BE2C (cell line): ENCODE measurements around the gene KCNQ5. TPM values are rescaled to one million over a fixed set of nuclear protein-coding genes. Genes with fewer than 3 reads are reported as not detected.
"Not testable (repeated sequence)": the region's sequence is repeated elsewhere in the genome, so short reads cannot be mapped to it uniquely, and the experiment has no call there.

ENCODE experiments used
- DNase-seq: peaks from one replicate; pipeline ENCODE4 v3.0.0-alpha.2; 2020
- H3K27me3 ChIP-seq: fragments of 250-450 bp; sonication (Bioruptor Pico); 2 replicates; pipeline ENCODE4 v1.5.1; 2020; ENCODE audit warnings: mild to moderate bottlenecking
- H3K36me3 ChIP-seq: fragments of 250-450 bp; sonication (Bioruptor Pico); 2 replicates; pipeline ENCODE4 v1.5.1; 2020; ENCODE audit warnings: mild to moderate bottlenecking
- H3K4me1 ChIP-seq: fragments of 250-450 bp; sonication (Bioruptor Pico); 2 replicates; pipeline ENCODE4 v1.5.1; 2020
- H3K4me3 ChIP-seq: 2 replicates; pipeline ENCODE4 v1.5.1; 2011; ENCODE audit warnings: low read depth, low read length
- H3K9me3 ChIP-seq: fragments of 250-450 bp; sonication (Bioruptor Pico); 2 replicates; pipeline ENCODE4 v1.5.1; 2020
- CTCF ChIP-seq: IDR thresholded peaks from 2 replicates; pipeline ENCODE4 v1.5.1; 2012; ENCODE audit warnings: mild to moderate bottlenecking, low read depth, low read length
- polyA plus RNA-seq: library from polyadenylated mRNA; unstranded; fragments of >200 nt; gene quantifications from one replicate; pipeline ENCODE4 v1.2.1, GENCODE V29; 2012; ENCODE audit warnings: low read depth, missing spikeins; ENCODE audit not compliant: insufficient read length, insufficient read depth

KCNQ5 gene
- 6.1 TPM for polyA plus RNA-seq

GRCh38 chr6:72621291-72622093, at the start of gene KCNQ5:
KCNQ5 (plus strand) TSS chr6:72622064.
- Histone ChIP-seq H3K4me1 (no peaks in the 10 kb centered on the region), H3K9me3 (no peaks in the 10 kb centered on the region), H3K36me3 (no peaks in the 10 kb centered on the region), H3K4me3 (peak within 1 kb of the TSS; percentile 60), H3K27me3 (peaks cover 41% of the 10 kb centered on the region)
- no peak for TF ChIP-seq CTCF
- DNase-seq = peak; percentile 24

- Histone ChIP-seq H3K4me3 (no peak overlapping the region), H3K36me3 (no peaks in the 10 kb centered on the region), H3K9me3 (no peaks in the 10 kb centered on the region), H3K4me1 (no peaks in the 10 kb centered on the region), H3K27me3 (no peaks in the 10 kb centered on the region)
- DNase-seq = no peak
- TF ChIP-seq CTCF = no peak
These were observed 42.0 kb upstream of the KCNQ5 start for GRCh38 chr6:72579865-72580264.

- no peak overlapping the region for H3K4me3 ChIP-seq
- H3K36me3 ChIP-seq = no peaks in the 10 kb centered on the region
- no peaks in the 10 kb centered on the region for H3K4me1 ChIP-seq
- no peak for TF ChIP-seq CTCF
- no peak for DNase-seq
- no peaks in the 10 kb centered on the region for H3K9me3 ChIP-seq
- H3K27me3 ChIP-seq = no peaks in the 10 kb centered on the region
These were observed 41.5 kb upstream of the KCNQ5 start for GRCh38 chr6:72580281-72580940.

- H3K4me3 ChIP-seq, H3K27me3 ChIP-seq, DNase-seq, H3K4me1 ChIP-seq, H3K36me3 ChIP-seq, H3K9me3 ChIP-seq: not testable (repeated sequence)
These were observed 40.9 kb upstream of the KCNQ5 start for GRCh38 chr6:72580950-72581349.

- H3K9me3 ChIP-seq = no peaks in the 10 kb centered on the region
- no peaks in the 10 kb centered on the region for H3K36me3 ChIP-seq
- no peak for TF ChIP-seq CTCF
- no peaks in the 10 kb centered on the region for H3K27me3 ChIP-seq
- H3K4me1 ChIP-seq = no peaks in the 10 kb centered on the region
- no peak overlapping the region for H3K4me3 ChIP-seq
- DNase-seq = no peak
These were observed 33.7 kb upstream of the KCNQ5 start for GRCh38 chr6:72588155-72588554.

GRCh38 chr6:72589096-72589495, 32.8 kb upstream of the KCNQ5 start:
- Histone ChIP-seq H3K9me3 (no peaks in the 10 kb centered on the region), H3K36me3 (no peaks in the 10 kb centered on the region), H3K4me1 (no peaks in the 10 kb centered on the region), H3K4me3 (no peak overlapping the region), H3K27me3 (no peaks in the 10 kb centered on the region)
- DNase-seq = no peak
- TF ChIP-seq CTCF = no peak
